Nephron (organoid): ENCODE measurements around the gene EYA3.
"Not testable (repeated sequence)": the region's sequence is repeated elsewhere in the genome, so short reads cannot be mapped to it uniquely, and the experiment has no call there.

Experiments used
- H3K27ac Mint-ChIP-seq, 3 experiments: 2 replicates each; pipeline ENCODE4 v1.8.0; 2020; ENCODE audit warnings: mixed read lengths in 3 of 3, mild to moderate bottlenecking in 2 of 3, moderate library complexity in 1 of 3
- H3K27me3 Mint-ChIP-seq: 2 replicates; pipeline ENCODE4 v1.8.0; 2021; ENCODE audit warnings: low read depth, mild to moderate bottlenecking, moderate library complexity, mixed read lengths
- H3K36me3 Mint-ChIP-seq: 2 replicates; pipeline ENCODE4 v1.8.0; 2020; ENCODE audit warnings: low read depth, mixed read lengths
- H3K4me1 Mint-ChIP-seq: 2 replicates; pipeline ENCODE4 v1.8.0; 2020; ENCODE audit warnings: mixed read lengths
- H3K4me3 Mint-ChIP-seq, 3 experiments: 2 replicates each; pipeline ENCODE4 v1.8.0; 2020; ENCODE audit warnings: mild to moderate bottlenecking in 3 of 3, mixed read lengths in 3 of 3, moderate library complexity in 2 of 3
- H3K9me3 Mint-ChIP-seq: 2 replicates; pipeline ENCODE4 v1.8.0; 2020; ENCODE audit warnings: mixed read lengths
- CTCF ChIP-seq, 3 experiments: fragments of 200-600 bp; sonication (generic); IDR thresholded peaks; one replicate each; pipeline ENCODE4 v1.5.0; 2021; ENCODE audit warnings: antibody characterized with exemption in 3 of 3; ENCODE audit not compliant: unreplicated experiment in 3 of 3

The EYA3 gene

GRCh38 chr1:28010969-28011368 lies 77.4 kb downstream of the EYA3 start:
- H3K9me3 Mint-ChIP-seq: no peaks in the 10 kb centered on the region
- no peaks in the 10 kb centered on the region for H3K4me1 Mint-ChIP-seq
- peaks cover 51% of the 10 kb centered on the region for H3K36me3 Mint-ChIP-seq
- no peaks in the 10 kb centered on the region for H3K27me3 Mint-ChIP-seq
- H3K27ac Mint-ChIP-seq: no peak overlapping the region
- no peak for TF ChIP-seq CTCF (IDR thresholded peaks at IDR 0.05; ENCODE audit: unreplicated experiment in 3 of 3)
- no peak overlapping the region for H3K4me3 Mint-ChIP-seq

- not testable (repeated sequence) for H3K27ac Mint-ChIP-seq, H3K9me3 Mint-ChIP-seq, H3K4me3 Mint-ChIP-seq, H3K27me3 Mint-ChIP-seq, H3K4me1 Mint-ChIP-seq
- peaks cover 48% of the 10 kb centered on the region for H3K36me3 Mint-ChIP-seq
Measured at GRCh38 chr1:28003117-28003516, 85.3 kb downstream of the EYA3 start.

GRCh38 chr1:28002600-28002999 lies 85.8 kb downstream of the EYA3 start:
- Mint-ChIP-seq H3K27ac (no peak overlapping the region), H3K36me3 (peaks cover 50% of the 10 kb centered on the region), H3K4me3 (no peak overlapping the region), H3K4me1 (no peaks in the 10 kb centered on the region), H3K9me3 (no peaks in the 10 kb centered on the region), H3K27me3 (no peaks in the 10 kb centered on the region)
- no peak for TF ChIP-seq CTCF (IDR thresholded peaks at IDR 0.05; ENCODE audit: unreplicated experiment in 3 of 3)

GRCh38 chr1:27999055-27999454 lies 89.4 kb downstream of the EYA3 start:
- TF ChIP-seq CTCF (IDR thresholded peaks at IDR 0.05; ENCODE audit: unreplicated experiment in 3 of 3): no peak
- Mint-ChIP-seq H3K27me3 (no peaks in the 10 kb centered on the region), H3K36me3 (peaks cover 52% of the 10 kb centered on the region), H3K9me3 (no peaks in the 10 kb centered on the region), H3K4me1 (no peaks in the 10 kb centered on the region), H3K27ac (no peak overlapping the region), H3K4me3 (no peak overlapping the region)

- H3K4me1 Mint-ChIP-seq, H3K27ac Mint-ChIP-seq, H3K27me3 Mint-ChIP-seq, H3K4me3 Mint-ChIP-seq, H3K9me3 Mint-ChIP-seq: not testable (repeated sequence)
- peaks cover 65% of the 10 kb centered on the region for H3K36me3 Mint-ChIP-seq
Measured at GRCh38 chr1:27994526-27994925, 93.9 kb downstream of the EYA3 start.

- Mint-ChIP-seq H3K27me3 (no peaks in the 10 kb centered on the region), H3K27ac (peak overlapping the region in 2 of 3 experiments; percentile 41 to 95)
- no peak for TF ChIP-seq CTCF (IDR thresholded peaks at IDR 0.05; ENCODE audit: unreplicated experiment in 3 of 3)
Measured at GRCh38 chr1:27994060-27994459, 94.3 kb downstream of the EYA3 start.

GRCh38 chr1:27993241-27993640 lies 95.2 kb downstream of the EYA3 start:
- no peak for TF ChIP-seq CTCF (IDR thresholded peaks at IDR 0.05; ENCODE audit: unreplicated experiment in 3 of 3)
- H3K27me3 Mint-ChIP-seq: no peaks in the 10 kb centered on the region
- H3K36me3 Mint-ChIP-seq: peaks cover 70% of the 10 kb centered on the region
- H3K4me1 Mint-ChIP-seq: peaks cover 7% of the 10 kb centered on the region
- H3K9me3 Mint-ChIP-seq: no peaks in the 10 kb centered on the region
- H3K27ac Mint-ChIP-seq: peak overlapping the region; percentile 70 to 95 (median 74)
- peak overlapping the region in 1 of 3 experiments; percentile 51 for H3K4me3 Mint-ChIP-seq

More at GRCh38 chr1:27994060-27994459, 94.3 kb downstream of the EYA3 start:
- Mint-ChIP-seq H3K4me1 (peaks cover 7% of the 10 kb centered on the region), H3K4me3 (no peak overlapping the region), H3K36me3 (peaks cover 66% of the 10 kb centered on the region), H3K9me3 (no peaks in the 10 kb centered on the region)
